ENCODE data around the gene CDRT4.

The CDRT4 gene

GRCh38 chr17:15447928-15448579 is 19.4 kb downstream of the CDRT4 start:
- H3K27me3 Mint-ChIP-seq (ENCODE audit: low read depth, poor library complexity) = no peaks in the 10 kb centered on the region
- H3K9me3 Mint-ChIP-seq = no peaks in the 10 kb centered on the region
- no peak overlapping the region for H3K4me3 Mint-ChIP-seq
- DNase-seq = no peak
- H3K27ac Mint-ChIP-seq = no peak overlapping the region
- no peak for TF ChIP-seq CTCF (IDR thresholded peaks at IDR 0.05)
- H3K4me1 Mint-ChIP-seq = peaks cover 32% of the 10 kb centered on the region
- peaks cover 10% of the 10 kb centered on the region for H3K36me3 Mint-ChIP-seq (ENCODE audit: low read depth)

DNA sequence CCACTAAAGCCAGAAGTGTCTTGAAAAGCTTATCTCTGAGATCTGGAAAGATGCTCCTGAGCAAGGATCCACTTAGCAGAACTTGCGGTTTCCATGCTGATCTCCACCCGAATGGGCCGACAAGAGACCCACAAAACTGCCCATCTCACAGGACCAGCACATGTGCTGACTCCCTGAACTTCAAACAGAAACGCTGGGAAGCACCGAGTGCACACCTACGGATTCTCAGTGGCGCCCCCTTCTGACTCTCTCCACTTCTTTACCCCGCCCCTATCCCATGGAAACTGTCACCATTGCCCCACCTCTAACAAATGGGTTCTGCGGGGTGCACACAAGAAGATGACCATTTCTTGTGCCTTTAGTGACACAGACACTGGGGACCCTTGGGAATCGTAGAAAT is 21.4 kb downstream of the CDRT4 start:
- no peaks in the 10 kb centered on the region for H3K9me3 Mint-ChIP-seq
- no peak for DNase-seq
- no peak overlapping the region for H3K4me3 Mint-ChIP-seq
- peaks cover 40% of the 10 kb centered on the region for H3K4me1 Mint-ChIP-seq
- no peak overlapping the region for H3K27ac Mint-ChIP-seq
- H3K36me3 Mint-ChIP-seq (ENCODE audit: low read depth) = peaks cover 18% of the 10 kb centered on the region
- TF ChIP-seq CTCF (IDR thresholded peaks at IDR 0.05) = no peak
- no peaks in the 10 kb centered on the region for H3K27me3 Mint-ChIP-seq (ENCODE audit: low read depth, poor library complexity)

DNA sequence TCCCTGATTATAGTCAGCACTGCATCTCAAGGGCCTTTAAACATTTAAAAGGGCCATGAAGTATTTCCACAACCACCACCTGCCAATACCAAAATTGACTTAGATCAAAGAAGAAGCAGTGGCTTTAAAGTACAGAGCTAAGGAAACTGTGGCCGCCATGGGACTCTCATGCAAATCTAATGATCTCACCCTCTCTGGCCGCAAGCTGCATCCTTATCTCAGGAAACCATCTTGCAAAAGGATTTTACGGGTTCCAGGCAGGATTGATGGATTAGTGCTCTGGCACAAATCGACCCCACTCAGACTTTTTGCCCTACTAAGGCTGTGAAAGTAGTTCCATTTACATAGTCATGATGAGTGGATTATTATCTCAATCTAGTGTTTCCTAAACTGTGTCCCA is 22.6 kb downstream of the CDRT4 start:
- Mint-ChIP-seq H3K27ac (no peak overlapping the region), H3K4me3 (no peak overlapping the region), H3K9me3 (no peaks in the 10 kb centered on the region), H3K4me1 (peaks cover 40% of the 10 kb centered on the region), H3K27me3 (ENCODE audit: low read depth, poor library complexity) (no peaks in the 10 kb centered on the region), H3K36me3 (ENCODE audit: low read depth) (peaks cover 29% of the 10 kb centered on the region)
- DNase-seq = no peak
- TF ChIP-seq CTCF (IDR thresholded peaks at IDR 0.05) = no peak

GRCh38 chr17:15442311-15443180 is 24.9 kb downstream of the CDRT4 start:
- Mint-ChIP-seq H3K9me3 (no peaks in the 10 kb centered on the region), H3K4me3 (no peak overlapping the region), H3K27ac (peak overlapping the region; percentile 82), H3K36me3 (ENCODE audit: low read depth) (peaks cover 49% of the 10 kb centered on the region), H3K27me3 (ENCODE audit: low read depth, poor library complexity) (no peaks in the 10 kb centered on the region), H3K4me1 (peaks cover 40% of the 10 kb centered on the region)
- TF ChIP-seq CTCF (IDR thresholded peaks at IDR 0.05) = no peak
- DNase-seq = no peak

DNA sequence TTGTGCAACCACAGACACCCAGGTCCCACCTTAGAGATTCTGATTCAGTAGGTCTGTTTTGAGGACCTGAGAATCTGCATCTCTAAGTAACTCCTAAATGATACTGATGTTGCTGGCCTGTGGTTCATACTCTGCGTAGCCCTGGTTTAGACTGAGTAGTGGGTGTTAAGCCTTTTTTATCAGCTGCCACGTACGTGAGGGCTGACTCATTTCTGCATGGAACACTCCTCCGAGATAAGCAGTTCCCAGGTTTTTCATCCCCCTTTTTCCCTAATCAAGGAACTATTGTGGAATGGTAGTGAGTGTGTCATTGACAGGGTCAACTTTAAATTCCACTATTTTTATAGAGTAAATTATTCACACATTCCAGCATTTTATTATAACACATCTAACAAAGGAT is 26.1 kb downstream of the CDRT4 start:
- H3K36me3 Mint-ChIP-seq (ENCODE audit: low read depth) = peaks cover 52% of the 10 kb centered on the region
- no peak overlapping the region for H3K27ac Mint-ChIP-seq
- no peak overlapping the region for H3K4me3 Mint-ChIP-seq
- TF ChIP-seq CTCF (IDR thresholded peaks at IDR 0.05) = no peak
- H3K27me3 Mint-ChIP-seq (ENCODE audit: low read depth, poor library complexity) = no peaks in the 10 kb centered on the region
- no peaks in the 10 kb centered on the region for H3K9me3 Mint-ChIP-seq
- DNase-seq = no peak
- peaks cover 37% of the 10 kb centered on the region for H3K4me1 Mint-ChIP-seq

All from nephron progenitor cell (in vitro differentiated cells).